ENCODE results near the gene RNF111. TPM values are rescaled to one million over a fixed set of nuclear protein-coding genes. Genes with fewer than 3 reads are reported as not detected.

RNF111 gene
- total RNA-seq, 1 donor = 21.4 TPM

DNA sequence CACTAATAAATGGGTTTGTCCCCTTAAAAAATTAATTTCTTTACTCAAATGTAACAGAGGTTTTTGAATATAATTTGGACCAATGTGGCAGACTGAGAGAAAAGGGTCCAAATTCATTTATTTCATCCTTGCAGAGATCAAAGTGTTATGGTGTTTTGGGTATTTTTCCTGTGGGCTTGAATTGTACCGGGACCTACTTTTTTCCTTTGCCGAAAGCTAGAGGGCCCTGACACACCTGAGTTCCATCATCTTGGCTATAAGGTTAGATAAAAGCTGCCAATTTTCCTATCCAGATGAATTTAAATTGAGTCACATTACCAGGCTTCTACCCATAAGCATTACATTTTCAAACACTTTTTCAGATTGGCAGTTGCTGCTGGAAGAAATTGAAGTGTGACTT is 118.4 kb downstream of the RNF111 start:
- Histone ChIP-seq H4K20me1 (ENCODE audit: insufficient read depth, low read length) (no peaks in the 10 kb centered on the region), H3K36me3 (ENCODE audit: insufficient read depth, low read length) (peaks cover 15% of the 10 kb centered on the region), H3K4me3 (ENCODE audit: insufficient read depth, low read length) (peak overlapping the region; percentile 86), H3K27me3 (ENCODE audit: insufficient read depth, low read length) (no peaks in the 10 kb centered on the region), H3K4me1 (ENCODE audit: insufficient read depth, low read length) (peaks cover 10% of the 10 kb centered on the region), H3K79me2 (ENCODE audit: insufficient read depth, low read length) (peaks cover 41% of the 10 kb centered on the region), H2AFZ (ENCODE audit: low read length) (peak overlapping the region; percentile 78), H3K9me3 (ENCODE audit: low read depth, low read length) (no peaks in the 10 kb centered on the region), H3K4me2 (ENCODE audit: insufficient read depth, low read length) (peak overlapping the region; percentile 93), H3K27ac (ENCODE audit: low read depth, low read length) (peak overlapping the region; percentile 56)
- DNase-seq (ENCODE audit: insufficient read length, low spot score, missing footprints) = peak; percentile 72
- TF ChIP-seq, protein P1, sequence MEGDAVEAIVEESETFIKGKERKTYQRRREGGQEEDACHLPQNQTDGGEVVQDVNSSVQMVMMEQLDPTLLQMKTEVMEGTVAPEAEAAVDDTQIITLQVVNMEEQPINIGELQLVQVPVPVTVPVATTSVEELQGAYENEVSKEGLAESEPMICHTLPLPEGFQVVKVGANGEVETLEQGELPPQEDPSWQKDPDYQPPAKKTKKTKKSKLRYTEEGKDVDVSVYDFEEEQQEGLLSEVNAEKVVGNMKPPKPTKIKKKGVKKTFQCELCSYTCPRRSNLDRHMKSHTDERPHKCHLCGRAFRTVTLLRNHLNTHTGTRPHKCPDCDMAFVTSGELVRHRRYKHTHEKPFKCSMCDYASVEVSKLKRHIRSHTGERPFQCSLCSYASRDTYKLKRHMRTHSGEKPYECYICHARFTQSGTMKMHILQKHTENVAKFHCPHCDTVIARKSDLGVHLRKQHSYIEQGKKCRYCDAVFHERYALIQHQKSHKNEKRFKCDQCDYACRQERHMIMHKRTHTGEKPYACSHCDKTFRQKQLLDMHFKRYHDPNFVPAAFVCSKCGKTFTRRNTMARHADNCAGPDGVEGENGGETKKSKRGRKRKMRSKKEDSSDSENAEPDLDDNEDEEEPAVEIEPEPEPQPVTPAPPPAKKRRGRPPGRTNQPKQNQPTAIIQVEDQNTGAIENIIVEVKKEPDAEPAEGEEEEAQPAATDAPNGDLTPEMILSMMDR (IDR thresholded peaks at IDR 0.05; ENCODE audit: extremely low read depth, low read depth, low read length) = no peak

DNA sequence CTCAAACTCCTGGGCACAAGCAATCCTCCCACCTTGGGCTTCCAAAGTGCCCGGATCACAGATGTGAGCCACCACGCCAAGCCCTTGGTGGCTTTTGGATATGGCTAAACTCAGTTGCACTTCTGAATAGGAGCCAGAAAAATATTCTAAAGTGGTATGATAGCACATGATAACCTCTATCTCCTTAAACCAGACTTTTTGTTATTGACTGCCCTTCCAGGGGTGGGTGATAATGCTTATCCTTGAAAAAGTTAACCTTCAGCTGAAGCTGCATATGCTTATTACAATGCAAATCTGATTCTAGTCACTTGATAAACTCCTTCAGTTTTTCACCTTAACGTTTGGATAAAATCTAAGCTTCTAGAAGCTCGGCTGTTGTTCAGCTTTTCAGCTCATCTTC is 123.8 kb downstream of the RNF111 start:
- H2AFZ ChIP-seq (ENCODE audit: low read length) = no peak overlapping the region
- no peaks in the 10 kb centered on the region for H3K4me1 ChIP-seq (ENCODE audit: insufficient read depth, low read length)
- H3K9me3 ChIP-seq (ENCODE audit: low read depth, low read length) = no peaks in the 10 kb centered on the region
- DNase-seq (ENCODE audit: insufficient read length, low spot score, missing footprints) = no peak
- no peaks in the 10 kb centered on the region for H4K20me1 ChIP-seq (ENCODE audit: insufficient read depth, low read length)
- H3K27me3 ChIP-seq (ENCODE audit: insufficient read depth, low read length) = no peaks in the 10 kb centered on the region
- H3K27ac ChIP-seq (ENCODE audit: low read depth, low read length) = no peak overlapping the region
- TF ChIP-seq, protein P1 (IDR thresholded peaks at IDR 0.05; ENCODE audit: extremely low read depth, low read depth, low read length) = no peak
- peaks cover 39% of the 10 kb centered on the region for H3K36me3 ChIP-seq (ENCODE audit: insufficient read depth, low read length)
- peaks cover 41% of the 10 kb centered on the region for H3K79me2 ChIP-seq (ENCODE audit: insufficient read depth, low read length)
- H3K4me2 ChIP-seq (ENCODE audit: insufficient read depth, low read length) = no peak overlapping the region
- no peak overlapping the region for H3K4me3 ChIP-seq (ENCODE audit: insufficient read depth, low read length)

DNA sequence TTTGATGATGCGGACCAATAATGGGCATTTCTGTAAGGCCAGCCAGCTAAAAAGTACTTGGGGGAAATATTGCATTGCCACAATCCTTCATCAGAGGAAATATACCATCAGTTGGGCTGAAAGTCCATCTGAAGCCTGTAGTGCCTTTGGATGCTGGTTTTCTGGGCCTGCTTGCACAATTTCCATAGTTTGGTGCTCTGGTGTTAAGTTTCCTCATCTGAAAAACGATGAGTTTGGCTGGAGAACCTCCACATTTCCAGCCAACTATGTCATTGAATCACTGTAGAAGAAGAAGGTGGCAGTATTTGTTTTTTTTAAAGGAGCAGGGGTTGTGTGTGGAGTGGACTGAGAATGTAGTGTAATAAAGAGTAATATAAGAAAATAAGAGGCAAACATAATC is 127.6 kb downstream of the RNF111 start:
- peak; percentile 37 for DNase-seq (ENCODE audit: insufficient read length, low spot score, missing footprints)
- Histone ChIP-seq H4K20me1 (ENCODE audit: insufficient read depth, low read length) (no peaks in the 10 kb centered on the region), H3K36me3 (ENCODE audit: insufficient read depth, low read length) (peaks cover 51% of the 10 kb centered on the region), H2AFZ (ENCODE audit: low read length) (no peak overlapping the region), H3K79me2 (ENCODE audit: insufficient read depth, low read length) (peaks cover 18% of the 10 kb centered on the region), H3K4me1 (ENCODE audit: insufficient read depth, low read length) (no peaks in the 10 kb centered on the region), H3K9me3 (ENCODE audit: low read depth, low read length) (no peaks in the 10 kb centered on the region), H3K4me2 (ENCODE audit: insufficient read depth, low read length) (no peak overlapping the region), H3K27ac (ENCODE audit: low read depth, low read length) (no peak overlapping the region), H3K4me3 (ENCODE audit: insufficient read depth, low read length) (no peak overlapping the region), H3K27me3 (ENCODE audit: insufficient read depth, low read length) (no peaks in the 10 kb centered on the region)
- TF ChIP-seq, protein P1 (IDR thresholded peaks at IDR 0.05; ENCODE audit: extremely low read depth, low read depth, low read length) = no peak

DNA sequence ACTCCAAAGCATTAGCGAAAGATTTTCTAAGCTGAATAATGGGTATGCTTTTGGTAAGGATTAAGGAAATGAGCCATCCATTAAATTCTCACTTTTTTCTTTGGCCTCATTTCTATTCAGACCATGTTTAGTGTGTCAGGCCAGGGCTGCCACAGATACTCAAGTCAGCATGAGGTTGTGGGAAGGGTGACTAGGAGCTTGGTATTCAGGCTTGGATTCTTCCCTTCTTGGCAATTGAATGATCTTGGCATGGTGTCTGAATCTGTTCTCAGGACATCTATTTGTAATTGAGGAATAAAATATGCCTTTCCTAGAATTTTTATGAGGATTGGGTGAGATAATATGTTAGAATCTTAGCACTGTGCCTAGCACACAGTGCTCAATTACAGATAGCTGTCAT is 128.7 kb downstream of the RNF111 start:
- no peak for DNase-seq (ENCODE audit: insufficient read length, low spot score, missing footprints)
- Histone ChIP-seq H3K79me2 (ENCODE audit: insufficient read depth, low read length) (peaks cover 7% of the 10 kb centered on the region), H4K20me1 (ENCODE audit: insufficient read depth, low read length) (no peaks in the 10 kb centered on the region), H3K9me3 (ENCODE audit: low read depth, low read length) (no peaks in the 10 kb centered on the region), H3K4me3 (ENCODE audit: insufficient read depth, low read length) (no peak overlapping the region), H3K27me3 (ENCODE audit: insufficient read depth, low read length) (no peaks in the 10 kb centered on the region), H3K27ac (ENCODE audit: low read depth, low read length) (no peak overlapping the region), H3K36me3 (ENCODE audit: insufficient read depth, low read length) (peaks cover 47% of the 10 kb centered on the region), H2AFZ (ENCODE audit: low read length) (no peak overlapping the region), H3K4me1 (ENCODE audit: insufficient read depth, low read length) (no peaks in the 10 kb centered on the region), H3K4me2 (ENCODE audit: insufficient read depth, low read length) (no peak overlapping the region)
- TF ChIP-seq, protein P1 (IDR thresholded peaks at IDR 0.05; ENCODE audit: extremely low read depth, low read depth, low read length) = no peak

All from osteoblast (primary cell).